Stimulated activated CD4-positive, alpha-beta T cell treated with anti-CD3 and anti-CD28 coated beads, TNF-alpha, amount 100 ng/mL, for 24 hours (primary cell): ENCODE measurements around the gene CCDC63.
A peak's percentile ranks its signal among the peaks of the same experiment; 100 is the strongest.
"Not testable (repeated sequence)": the region's sequence is repeated elsewhere in the genome, so short reads cannot be mapped to it uniquely, and the experiment has no call there.

Experiments
- DNase-seq, 3 experiments: peaks; one replicate each; pipeline ENCODE4 v3.0.0-alpha.2; 2020; ENCODE audit warnings: low read depth in 3 of 3

CCDC63 gene

DNA sequence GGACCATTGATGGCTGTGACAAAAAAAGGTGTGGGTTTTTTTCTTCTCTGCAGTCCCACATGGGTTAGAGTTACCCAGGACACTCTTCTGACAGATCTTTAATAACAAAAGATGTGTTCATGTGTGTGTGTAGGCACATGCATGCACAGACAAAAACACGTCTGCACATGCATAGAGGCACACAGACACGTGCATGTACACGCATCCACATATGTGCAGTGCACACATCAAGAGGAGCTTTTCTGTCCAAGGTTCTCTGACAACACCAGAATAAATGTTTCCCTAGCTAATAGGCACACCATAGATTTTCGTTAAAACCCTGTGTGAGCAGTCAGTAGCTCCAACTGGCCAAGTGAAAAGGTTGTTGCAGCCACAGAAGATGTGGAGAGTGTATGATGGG lies 76.4 kb downstream of the CCDC63 start:
- no peak for DNase-seq

DNA sequence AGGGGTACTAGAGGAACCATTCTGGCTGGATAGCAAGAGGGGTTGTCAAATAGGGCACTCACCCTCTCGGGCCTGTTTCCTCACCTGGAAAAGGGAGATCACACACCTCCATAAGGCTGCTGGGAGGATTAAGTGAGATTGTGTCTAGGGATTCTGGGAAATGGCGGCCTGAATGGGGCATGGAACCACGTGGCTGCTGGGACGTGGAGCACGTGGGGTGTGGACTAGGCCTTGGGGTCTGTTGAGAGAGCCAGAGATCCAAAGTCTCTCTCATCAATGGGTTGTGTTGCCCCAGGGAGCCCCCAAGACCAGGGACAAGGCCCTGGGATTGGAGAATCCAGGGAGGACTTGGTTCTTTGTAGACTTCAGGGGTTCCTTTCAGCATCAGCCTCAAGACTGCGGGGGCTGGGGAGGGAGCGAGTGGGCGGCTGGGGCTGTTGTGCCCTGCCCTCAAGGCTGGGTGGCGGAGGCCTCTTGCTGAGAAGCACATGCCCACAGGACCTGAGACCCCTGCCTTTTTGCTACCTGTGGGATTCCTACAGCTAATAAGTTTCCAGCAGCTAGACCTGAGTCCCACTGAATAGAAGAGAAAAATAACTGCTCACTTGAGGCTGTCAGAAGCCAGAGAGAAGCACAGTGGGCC lies 77.0 kb downstream of the CCDC63 start:
- no peak for DNase-seq

DNA sequence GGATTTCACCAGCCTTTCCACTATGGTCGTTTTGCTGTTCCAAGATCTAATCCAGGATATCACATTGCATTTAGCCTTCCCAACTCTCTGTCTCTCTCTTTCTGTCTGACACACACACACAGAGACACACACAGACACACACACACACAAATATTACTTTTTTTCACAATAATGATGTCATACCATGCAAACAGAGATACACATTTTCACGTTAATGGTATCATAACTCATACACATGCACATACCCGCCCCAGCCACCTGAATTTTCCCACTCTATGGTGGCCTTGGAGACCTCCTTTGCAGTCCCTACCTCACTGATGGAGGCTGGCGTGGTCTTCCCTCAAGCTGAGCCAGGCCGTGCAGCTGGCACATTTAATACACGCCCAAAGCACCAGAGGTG lies 80.8 kb downstream of the CCDC63 start:
- no peak for DNase-seq

DNA sequence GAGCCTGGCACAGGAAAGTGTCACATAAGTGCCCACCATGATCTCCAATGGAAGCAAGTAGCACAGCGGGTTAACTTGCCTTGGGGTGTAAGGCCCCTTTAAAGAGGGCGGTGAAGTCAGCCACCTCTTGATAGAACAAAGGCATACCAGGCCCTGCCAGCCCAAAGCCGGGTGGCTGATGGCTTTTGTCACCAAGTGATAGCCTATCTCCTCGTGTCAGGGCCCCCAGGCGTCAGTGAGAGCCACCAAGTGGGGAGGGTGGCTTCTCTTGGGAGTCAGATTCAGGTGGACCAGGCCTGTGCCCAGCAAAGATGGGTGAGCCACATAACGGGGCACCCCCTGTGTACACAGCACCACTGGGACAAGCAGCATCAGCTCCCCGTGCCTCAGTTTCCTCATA lies 81.9 kb downstream of the CCDC63 start:
- DNase-seq: no peak

DNA sequence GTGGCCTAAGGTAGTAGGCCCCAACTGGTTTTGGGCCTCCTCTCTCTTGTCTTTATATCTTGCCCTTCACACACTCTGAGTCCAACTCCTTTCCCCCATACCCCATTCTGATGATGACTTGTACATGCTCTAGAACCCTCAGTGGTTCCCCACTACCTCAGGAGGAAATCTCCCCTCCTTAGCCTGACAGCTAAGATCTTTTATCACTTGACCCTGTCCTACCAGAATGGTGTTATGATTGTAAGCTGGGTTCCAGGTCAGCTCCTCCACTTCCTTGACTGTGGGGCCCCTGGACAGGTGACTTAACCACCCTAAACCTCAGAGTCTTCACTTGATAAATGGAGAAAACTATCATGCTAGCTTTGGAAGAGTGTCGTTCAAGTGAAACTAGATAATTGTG lies 83.0 kb downstream of the CCDC63 start:
- no peak for DNase-seq

DNA sequence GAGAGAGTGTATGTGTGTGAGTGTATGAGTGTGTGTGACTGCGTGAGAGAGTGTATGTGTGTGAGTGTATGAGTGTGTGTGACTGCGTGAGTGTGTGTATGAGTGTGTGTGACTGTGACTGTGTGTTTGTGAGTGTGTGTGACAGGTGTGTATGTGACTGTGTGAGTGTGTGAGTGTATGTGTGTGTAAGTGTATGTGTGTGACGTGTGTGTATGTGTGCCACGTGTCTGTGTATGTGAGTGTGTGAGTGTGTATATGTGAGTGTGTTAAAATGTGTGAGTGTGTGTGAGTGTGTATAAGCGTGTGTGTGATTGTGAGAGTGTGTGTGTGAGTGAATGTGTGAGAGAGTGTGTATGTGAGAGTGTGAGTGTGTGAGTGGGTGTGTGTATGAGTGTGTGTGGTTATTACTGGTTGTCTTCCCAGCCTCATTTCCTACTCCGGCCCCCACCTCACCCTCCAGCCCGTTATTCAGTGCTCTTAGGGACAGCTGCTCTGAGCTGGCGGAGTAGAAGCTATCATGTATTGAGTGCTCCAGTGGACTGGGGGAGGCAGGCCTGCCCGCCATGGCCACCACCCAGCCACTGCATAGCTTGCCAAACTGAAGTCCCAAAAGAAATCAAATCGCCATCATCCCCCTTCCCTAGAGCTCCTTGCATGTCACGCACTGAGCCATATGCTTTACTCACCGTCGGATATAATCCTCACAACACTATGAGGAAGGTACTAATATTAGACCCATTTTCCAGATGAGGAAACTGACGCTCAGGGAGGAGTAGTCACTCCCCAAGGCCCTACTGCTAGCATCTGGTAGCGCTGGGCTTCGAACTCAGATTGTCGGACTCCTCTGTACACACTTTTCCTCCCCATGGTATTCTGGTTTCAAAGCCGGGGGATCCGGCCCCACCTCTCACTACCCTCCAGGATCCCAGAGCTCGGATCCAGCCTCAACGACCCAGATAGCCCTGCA lies 83.8 kb downstream of the CCDC63 start:
- no peak for DNase-seq

DNA sequence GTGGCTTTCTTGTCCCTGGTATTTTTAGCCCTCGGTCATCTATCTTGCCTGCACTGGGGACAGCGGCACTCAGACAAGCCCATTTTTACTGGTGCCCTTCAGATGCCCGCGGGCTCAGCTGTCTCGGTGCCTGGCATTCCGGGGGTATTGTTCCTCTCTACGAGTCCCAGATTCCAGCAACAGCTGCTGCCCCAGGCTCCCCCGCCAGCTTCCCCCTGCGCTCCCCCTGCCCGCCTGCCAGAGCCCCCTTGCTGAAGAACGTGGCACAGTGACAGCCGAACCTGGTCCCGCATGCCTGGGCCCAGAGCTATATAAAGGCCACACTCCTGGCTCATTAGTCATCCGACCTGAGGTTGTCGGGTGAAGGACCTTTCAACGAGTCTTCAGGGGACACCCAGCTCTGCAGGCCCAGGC lies 84.5 kb downstream of the CCDC63 start:
- DNase-seq: no peak

DNA sequence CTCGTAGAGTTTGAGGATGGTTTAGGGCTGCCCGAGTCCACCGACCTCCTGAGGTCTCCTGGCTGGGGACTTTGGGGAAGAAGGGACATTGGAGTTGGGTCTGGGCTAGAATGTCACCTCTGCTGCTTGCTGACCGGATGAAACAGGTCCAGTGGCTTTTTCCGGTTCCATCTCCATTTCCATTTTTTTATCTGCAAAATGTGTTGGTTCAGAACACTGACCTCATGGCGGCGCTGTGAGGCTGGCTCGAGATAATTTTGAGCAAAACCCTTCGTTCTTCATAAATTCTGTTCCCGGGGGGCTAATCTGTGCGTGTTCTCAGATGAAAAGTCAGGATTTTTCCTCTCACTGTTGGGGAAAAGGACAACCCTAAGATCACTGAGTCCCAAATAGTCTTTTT lies 85.3 kb downstream of the CCDC63 start:
- DNase-seq: no peak

DNA sequence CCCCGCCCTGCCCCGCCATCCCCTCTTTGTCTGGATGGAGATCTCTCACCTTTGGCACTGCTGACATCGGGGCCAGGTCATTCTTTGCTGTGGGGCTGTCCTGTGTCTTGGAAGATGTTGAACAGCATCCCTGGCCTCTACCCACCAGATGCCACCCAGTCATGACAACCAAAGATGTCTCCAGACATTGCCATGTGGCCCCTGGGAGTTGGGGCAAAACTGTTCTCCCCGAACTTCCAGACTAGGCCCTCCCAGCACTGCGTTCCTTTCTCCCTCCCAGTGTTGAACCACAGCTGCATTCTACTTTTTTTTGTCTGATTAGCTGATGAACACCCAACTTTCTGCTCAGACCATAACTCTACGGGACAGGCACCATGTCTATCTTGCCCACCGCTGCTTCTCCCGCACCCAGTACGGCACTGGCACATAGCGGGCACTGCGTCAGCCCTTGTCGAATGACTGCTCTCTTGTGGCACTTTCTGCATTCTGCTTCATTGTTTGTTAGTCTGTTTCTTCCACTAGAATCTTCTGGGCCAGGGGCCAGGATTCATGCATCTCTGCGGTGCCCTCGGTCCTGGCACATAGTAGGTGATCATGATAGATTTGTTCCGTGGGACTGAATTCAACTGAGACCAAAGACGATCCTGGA lies 86.7 kb downstream of the CCDC63 start:
- DNase-seq: no peak

DNA sequence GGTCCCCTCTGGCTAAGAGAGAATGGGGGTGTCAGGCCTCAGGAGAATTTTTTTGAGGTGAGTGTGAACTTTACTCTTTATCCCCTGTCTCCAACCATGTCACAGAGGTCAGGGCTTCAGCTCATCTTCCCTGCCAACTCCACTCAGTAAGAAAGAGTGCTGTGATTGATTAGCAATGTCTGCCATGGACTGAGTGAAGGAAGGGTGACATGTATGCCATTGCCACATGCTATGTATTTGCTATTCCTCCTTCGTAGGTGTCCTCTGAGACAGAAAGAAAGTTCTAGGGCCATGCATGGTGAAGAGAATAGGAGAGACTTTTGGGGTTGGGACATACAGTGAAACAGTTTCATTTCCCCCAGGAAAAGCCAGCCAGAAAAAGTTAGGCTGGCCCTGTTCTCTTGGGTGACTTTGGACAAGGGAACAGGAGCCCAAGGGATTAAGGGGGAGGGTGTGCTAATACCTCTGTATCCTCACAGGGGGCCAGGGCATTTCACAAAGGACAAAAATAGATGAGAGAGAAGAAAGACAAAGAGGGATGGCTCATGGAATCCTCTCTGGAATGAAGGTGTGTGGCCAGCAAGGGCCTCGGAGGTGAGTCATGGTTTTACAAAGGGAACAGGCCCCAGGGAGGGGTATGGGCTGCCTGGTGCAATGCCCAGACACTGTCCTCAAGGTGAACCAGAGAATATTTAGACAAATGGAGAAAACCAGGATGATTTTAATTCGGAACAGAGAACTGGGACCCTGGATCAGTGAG lies 87.5 kb downstream of the CCDC63 start:
- DNase-seq: no peak

DNA sequence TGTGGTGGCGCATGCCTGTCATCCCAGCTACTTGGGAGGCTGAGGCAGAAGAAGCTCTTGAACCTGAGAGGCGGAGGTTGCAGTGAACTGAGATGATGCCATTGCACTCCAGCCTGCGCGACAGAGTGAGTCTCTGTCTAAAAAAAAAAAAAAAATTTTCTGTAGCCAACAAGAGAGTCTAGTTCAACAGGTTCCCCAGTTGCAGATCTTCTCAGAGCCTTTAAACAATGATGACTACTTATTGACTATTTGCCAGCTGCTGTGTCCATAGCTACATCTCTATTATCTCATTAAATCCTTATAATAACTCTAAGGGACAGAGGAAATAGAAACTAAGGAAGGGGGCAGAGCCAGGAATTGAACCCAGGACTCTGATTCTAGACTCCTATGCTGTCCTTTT lies 88.8 kb downstream of the CCDC63 start:
- no peak for DNase-seq

DNA sequence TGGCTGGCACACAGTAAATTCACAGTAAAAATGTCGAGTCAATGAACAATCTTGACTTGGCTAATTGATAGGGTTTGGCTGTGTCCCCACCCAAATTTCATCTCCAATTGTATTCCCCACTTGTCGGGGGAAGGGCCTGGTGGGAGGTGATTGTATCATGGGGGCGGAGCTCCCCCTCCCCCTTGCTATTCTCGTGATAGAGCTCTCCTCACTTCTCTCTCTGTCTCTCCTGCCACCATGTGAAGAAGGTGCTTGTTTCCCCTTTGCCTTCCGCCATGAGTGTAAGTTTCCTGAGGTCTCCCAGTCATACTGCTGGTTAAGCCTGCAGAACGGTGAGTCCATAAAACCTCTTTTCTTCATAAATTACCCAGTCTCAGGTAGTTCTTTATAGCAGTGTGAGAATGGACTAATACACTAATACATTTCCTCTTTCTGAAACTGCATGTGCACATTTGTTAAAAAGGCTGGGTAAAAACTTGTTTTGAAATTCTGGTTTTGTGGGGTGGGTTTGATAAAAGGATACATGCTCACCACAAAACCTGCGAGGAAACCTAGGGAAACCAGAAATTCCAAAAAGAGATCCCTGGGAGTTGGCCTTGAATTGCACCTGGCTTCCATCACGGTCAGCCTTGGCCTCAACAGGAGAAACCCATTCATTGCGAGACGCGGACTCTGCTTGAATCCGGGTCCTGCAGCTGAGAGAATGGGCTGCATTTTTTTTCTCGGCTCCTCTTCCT lies 89.7 kb downstream of the CCDC63 start:
- no peak for DNase-seq

DNA sequence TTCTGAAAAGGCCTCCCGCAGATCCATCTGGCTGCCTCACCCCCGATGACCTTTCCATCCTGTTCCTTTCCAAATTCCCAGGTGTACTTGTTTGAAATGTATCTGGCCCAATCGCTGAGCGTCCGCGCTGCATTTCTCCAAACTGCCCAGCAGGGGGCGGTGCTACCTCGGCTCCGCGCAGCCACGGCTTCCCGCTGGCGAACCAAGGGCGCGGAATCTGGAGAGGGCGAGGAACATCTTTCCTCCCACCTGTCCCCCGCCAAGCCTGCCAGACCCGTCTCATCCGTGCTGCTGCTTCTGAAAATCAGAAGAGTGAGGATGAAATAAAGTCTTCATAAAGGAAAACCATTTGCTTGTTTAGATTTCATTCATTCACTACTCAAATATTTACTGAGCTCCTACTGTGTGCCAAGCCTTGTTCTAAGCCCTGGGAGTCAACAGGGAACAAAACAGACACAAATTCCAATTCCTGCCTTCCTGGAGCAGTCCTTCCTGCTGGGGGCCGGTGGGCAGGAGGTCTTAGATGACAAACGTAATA lies 90.4 kb downstream of the CCDC63 start:
- DNase-seq: peak; percentile 37 to 55 (median 41)

DNA sequence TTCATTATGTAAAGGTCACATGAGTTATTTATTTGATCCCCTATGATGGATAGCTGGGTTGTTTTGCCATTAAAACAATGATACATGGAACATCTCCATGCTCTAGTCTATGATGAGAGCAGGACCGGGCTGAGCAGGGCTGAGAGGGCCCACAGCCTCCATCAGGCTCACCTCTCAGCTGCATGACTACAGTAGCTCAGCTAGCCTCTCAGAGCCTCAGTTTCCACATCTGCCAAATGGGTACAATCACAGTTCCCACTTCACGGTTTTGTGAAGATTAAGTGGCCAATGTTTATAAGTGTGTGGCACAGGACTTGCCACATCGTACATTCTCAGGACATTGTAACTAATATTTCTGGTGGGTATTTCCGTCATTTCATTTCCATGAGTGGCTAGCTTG lies 93.5 kb downstream of the CCDC63 start:
- no peak for DNase-seq

DNA sequence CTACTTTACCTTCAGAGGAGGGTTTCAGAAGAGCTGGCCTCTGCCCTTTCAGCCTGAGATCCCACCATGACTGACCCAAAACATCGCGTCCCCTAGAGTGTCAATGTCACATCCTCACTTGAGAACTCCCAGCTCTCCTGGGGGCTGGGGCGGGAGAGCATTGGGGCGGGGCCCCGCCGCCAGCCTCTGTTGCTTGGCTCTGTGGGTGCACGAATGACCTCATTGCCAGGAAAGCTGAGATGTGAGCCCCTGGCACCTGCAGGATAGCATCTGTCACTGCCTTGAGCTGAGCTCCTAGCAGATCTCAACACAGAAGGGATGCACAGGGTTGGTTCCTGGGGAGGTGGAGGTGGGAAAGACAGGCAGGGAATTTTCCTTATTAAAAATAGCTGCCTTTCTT lies 94.1 kb downstream of the CCDC63 start:
- no peak for DNase-seq

DNA sequence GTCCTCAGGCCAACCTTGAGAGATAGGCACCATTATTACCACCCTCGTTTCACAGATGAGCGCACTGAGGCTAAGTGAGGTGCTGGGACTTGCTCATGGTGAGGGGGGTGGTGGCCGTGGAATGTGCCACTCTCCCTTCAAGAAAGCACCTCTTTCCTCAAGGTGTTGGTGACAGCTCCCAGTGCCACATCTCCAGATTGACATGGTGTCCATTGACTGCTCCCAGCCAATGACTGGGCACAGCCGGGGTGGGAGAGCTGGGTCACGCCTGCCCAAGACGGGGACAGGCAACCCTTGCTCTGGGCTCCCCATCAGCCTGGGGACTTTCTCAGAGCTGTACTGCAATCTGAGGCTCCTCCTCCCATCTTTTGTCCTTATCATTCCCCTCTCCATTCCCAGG lies 94.6 kb downstream of the CCDC63 start:
- no peak for DNase-seq

DNA sequence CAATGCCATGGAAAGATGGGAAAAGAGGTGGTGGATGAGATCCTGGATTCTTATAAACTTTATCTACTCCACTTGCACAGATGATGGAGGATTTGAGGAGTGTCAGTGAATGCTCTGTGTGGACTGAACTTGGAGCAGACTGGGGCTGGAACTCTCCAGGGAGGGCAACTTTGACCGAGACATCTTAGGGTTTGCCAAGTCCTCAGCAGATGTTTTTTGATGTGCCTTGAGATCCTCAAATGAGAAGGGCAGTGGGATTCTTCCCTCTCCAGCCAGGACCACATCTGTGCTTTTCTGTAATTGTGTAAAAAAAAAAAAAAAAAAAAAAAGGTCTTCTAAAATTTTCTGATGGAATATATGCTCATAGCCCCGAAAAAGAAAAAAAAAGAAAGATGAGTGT lies 96.6 kb downstream of the CCDC63 start:
- no peak for DNase-seq

DNA sequence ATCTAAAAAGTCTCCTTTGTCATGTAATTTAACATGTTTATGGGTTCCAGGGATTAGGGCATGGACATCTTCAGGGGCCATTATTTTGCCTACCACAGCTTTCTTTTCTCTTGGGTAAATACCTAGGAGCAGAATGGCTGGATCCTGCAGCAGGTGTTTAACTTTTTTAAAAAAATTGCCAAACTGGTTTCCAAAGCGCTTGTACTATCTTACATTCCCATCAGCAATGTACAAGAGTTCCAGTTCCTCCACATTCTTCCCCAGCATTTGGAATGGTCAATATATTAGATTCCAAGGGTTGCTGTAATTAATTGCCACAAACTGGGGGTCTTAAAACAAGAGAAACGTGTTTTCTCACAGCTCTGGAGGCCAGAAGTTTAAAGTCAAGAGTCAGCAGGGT lies 101.3 kb downstream of the CCDC63 start:
- no peak for DNase-seq

DNA sequence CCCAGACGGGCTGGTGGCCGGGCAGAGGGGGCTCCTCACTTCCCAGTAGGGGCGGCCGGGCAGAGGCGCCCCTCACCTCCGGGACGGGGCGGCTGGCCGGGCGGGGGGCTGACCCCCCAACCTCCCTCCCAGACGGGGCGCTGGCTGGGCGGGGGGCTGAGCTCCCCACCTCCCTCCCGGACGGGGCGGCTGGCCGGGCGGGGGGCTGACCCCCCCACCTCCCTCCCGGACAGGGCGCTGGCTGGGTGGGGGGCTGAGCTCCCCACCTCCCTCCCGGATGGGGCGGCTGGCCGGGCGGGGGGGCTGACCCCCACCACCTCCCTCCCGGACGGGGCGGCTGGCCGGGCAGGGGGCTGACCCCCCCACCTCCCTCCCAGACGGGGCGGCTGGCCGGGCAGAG lies 103.7 kb downstream of the CCDC63 start:
- DNase-seq: not testable (repeated sequence)

DNA sequence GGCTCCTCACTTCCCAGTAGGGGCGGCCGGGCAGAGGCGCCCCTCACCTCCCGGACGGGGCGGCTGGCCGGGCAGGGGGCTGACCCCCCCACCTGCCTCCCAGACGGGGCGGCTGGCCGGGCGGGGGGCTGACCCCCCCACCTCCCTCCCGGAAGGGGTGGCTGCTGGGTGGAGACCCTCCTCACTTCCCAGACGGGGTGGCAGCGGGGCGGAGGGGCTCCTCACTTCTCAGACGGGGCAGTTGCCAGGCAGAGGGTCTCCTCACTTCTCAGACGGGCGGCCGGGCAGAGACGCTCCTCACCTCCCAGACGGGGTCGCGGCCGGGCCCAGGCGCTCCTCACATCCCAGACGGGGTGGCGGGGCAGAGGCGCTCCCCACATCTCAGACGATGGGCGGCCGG lies 104.1 kb downstream of the CCDC63 start:
- DNase-seq: not testable (repeated sequence)
